NCI-H345 treated with DMSO at 0.1 percent for 48 hours (cell line): ENCODE results near the gene CACNA1S.

Source experiments
- DNase-seq: peaks from one replicate; lab custom pipeline; 2025; ENCODE audit not compliant: unreplicated experiment; lab: John Stamatoyannopoulos, UW

The CACNA1S gene

DNA sequence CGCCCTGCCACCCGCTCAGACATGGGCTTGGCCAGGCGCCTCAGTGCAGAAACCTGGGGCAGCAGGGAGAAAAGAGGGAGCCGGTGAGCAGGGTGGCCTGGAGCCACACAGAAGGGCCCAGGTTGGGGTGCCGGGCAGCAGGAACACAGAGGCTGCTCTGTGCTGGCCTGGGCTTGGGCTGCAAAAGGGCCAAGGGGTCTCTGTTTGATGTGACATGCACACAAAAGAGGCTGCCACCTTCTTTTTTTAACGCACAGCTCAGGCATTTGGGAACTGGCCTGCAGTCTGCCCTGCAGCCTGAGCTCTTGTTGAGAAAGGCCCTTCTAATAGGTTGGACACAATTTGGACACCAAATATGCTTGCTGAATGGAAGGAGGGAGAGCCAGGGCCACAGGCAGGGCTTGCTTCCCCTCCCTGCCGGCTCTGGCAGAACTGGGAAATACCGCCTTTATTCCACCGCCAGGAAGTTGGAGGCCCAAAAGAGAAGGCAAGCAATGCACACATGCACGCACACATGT is 121.1 kb downstream of the CACNA1S start:
- DNase-seq = no peak

DNA sequence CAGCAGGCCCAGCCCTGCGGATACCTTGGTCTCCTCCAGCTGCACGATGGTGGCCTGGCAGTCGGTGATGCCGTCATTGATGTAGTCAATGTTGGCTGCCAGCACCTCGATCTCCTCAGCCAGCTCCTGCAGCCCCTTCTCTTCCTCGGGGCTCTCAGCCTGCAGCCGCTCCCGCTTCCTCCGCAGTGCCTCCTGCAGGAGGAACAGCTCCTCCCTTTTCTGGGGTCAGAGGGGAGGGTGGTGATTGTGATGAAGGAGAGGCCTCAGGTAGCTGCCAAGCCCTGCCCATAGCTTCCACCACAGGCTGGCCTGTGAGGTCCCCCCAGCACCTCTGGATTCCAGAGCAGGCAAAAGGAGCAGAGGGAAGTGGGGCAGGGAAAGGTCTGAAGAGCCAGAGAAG is 122.1 kb downstream of the CACNA1S start:
- DNase-seq = no peak
